ENCODE data around the gene S100A8. TPM values are rescaled to one million over a fixed set of nuclear protein-coding genes. Genes with fewer than 3 reads are reported as not detected.

The S100A8 gene
- total RNA-seq, 1 donor from 2014 or later: not detected

DNA sequence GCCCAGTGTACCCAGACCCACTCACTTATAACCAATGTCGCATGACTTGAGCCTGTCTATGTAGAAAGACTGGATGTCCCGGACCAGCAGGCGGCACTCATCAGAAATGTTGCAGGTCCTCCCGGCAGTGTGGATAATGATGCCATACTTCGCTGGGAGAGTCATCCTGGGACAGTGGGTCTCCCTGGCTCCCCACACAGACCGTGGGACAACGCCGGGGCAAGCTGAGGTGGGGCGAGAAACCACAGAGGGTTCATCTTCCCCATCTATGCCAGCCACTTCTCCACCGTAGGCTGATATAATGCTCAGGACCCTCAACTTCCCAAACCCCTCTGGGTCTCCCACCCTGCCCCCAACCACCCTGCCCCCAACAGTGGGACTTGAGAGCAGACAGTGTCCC, 50.5 kb downstream of the S100A8 start:
- peaks cover 33% of the 10 kb centered on the region for H3K27me3 Mint-ChIP-seq (ENCODE audit: low read depth)
- H3K36me3 Mint-ChIP-seq: no peaks in the 10 kb centered on the region
- no peaks in the 10 kb centered on the region for H3K9me3 Mint-ChIP-seq
- no peak overlapping the region for H3K4me3 Mint-ChIP-seq
- peaks cover 28% of the 10 kb centered on the region for H3K4me1 Mint-ChIP-seq
- H3K27ac Mint-ChIP-seq: no peak overlapping the region
- DNase-seq (ENCODE audit: low spot score in 2 of 2, unreplicated experiment in 2 of 2): no peak
- TF ChIP-seq, protein P1, sequence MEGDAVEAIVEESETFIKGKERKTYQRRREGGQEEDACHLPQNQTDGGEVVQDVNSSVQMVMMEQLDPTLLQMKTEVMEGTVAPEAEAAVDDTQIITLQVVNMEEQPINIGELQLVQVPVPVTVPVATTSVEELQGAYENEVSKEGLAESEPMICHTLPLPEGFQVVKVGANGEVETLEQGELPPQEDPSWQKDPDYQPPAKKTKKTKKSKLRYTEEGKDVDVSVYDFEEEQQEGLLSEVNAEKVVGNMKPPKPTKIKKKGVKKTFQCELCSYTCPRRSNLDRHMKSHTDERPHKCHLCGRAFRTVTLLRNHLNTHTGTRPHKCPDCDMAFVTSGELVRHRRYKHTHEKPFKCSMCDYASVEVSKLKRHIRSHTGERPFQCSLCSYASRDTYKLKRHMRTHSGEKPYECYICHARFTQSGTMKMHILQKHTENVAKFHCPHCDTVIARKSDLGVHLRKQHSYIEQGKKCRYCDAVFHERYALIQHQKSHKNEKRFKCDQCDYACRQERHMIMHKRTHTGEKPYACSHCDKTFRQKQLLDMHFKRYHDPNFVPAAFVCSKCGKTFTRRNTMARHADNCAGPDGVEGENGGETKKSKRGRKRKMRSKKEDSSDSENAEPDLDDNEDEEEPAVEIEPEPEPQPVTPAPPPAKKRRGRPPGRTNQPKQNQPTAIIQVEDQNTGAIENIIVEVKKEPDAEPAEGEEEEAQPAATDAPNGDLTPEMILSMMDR (IDR thresholded peaks at IDR 0.05; ENCODE audit: unreplicated experiment): no peak

Other genes starting within 250 kb of the S100A8 start
- gene SPRR2G, start 240.2 kb downstream of the S100A8 start, total RNA-seq: not detected in 3 replicates
- not detected in 3 replicates for gene LELP1, start 187.6 kb downstream of the S100A8 start, total RNA-seq
- not detected in 3 replicates for gene PRR9, start 173.5 kb downstream of the S100A8 start, total RNA-seq
- not detected in 3 replicates for gene LORICRIN, start 131.4 kb downstream of the S100A8 start, total RNA-seq
- not detected in 3 replicates for gene PGLYRP3, start 78.1 kb downstream of the S100A8 start, total RNA-seq
- gene PGLYRP4, start 42.2 kb downstream of the S100A8 start, total RNA-seq: 0.11 TPM in 1 of 3 replicates, not detected in the others
- gene S100A9, start 33.2 kb downstream of the S100A8 start, total RNA-seq: 2.0 to 4.2 TPM (median 3.5 TPM) in 3 replicates
- not detected in 3 replicates for gene S100A12, start 15.5 kb downstream of the S100A8 start, total RNA-seq
- gene S100A7A, start 25.4 kb upstream of the S100A8 start, total RNA-seq: not detected in 3 replicates
- not detected in 3 replicates for gene S100A7, start 69.6 kb upstream of the S100A8 start, total RNA-seq
- gene S100A6, start 144.9 kb upstream of the S100A8 start, total RNA-seq: 2.4 to 4.4 TPM (median 3.9 TPM) in 3 replicates
- not detected in 3 replicates for gene S100A5, start 149.9 kb upstream of the S100A8 start, total RNA-seq
- 7.8 to 12.7 TPM (median 10.2 TPM) in 3 replicates for gene S100A4, start 154.7 kb upstream of the S100A8 start, total RNA-seq
- not detected in 3 replicates for gene S100A3, start 158.2 kb upstream of the S100A8 start, total RNA-seq
- gene S100A2, start 174.8 kb upstream of the S100A8 start, total RNA-seq: 0.43 to 0.51 TPM in 2 of 3 replicates, not detected in the other
- gene S100A16, start 222.1 kb upstream of the S100A8 start, total RNA-seq: 22.1 to 24.8 TPM (median 22.4 TPM) in 3 replicates
- gene S100A14, start 225.3 kb upstream of the S100A8 start, total RNA-seq: 8.5 to 10.1 TPM (median 10.0 TPM) in 3 replicates
- gene S100A13, start 236.4 kb upstream of the S100A8 start, total RNA-seq: 46.6 to 58.5 TPM (median 54.5 TPM) in 3 replicates
- 0.58 to 0.59 TPM in 2 of 3 replicates, not detected in the other for gene S100A1, start 237.4 kb upstream of the S100A8 start, total RNA-seq
- 108 to 114 TPM (median 111 TPM) in 3 replicates for gene CHTOP, start 243.0 kb upstream of the S100A8 start, total RNA-seq